Activated naive CD8-positive, alpha-beta T cell (primary cell): Measurements from ENCODE around the gene NEUROD2.
A peak's percentile ranks its signal among the peaks of the same experiment; 100 is the strongest.

ENCODE experiments used
- H3K27ac Mint-ChIP-seq: one replicate; pipeline ENCODE4 v1.8.0; 2021; ENCODE audit warnings: mixed read lengths
- H3K27me3 Mint-ChIP-seq: one replicate; pipeline ENCODE4 v1.8.0; 2021; ENCODE audit warnings: mixed read lengths
- H3K36me3 Mint-ChIP-seq: one replicate; pipeline ENCODE4 v1.8.0; 2021; ENCODE audit warnings: mixed read lengths
- H3K4me1 Mint-ChIP-seq: one replicate; pipeline ENCODE4 v1.8.0; 2021; ENCODE audit warnings: low read depth, mixed read lengths
- H3K4me3 Mint-ChIP-seq: one replicate; pipeline ENCODE4 v1.8.0; 2021; ENCODE audit warnings: mild to moderate bottlenecking, mixed read lengths
- H3K9me3 Mint-ChIP-seq: one replicate; pipeline ENCODE4 v1.8.0; 2021; ENCODE audit warnings: low read depth, mixed read lengths

NEUROD2 gene

DNA sequence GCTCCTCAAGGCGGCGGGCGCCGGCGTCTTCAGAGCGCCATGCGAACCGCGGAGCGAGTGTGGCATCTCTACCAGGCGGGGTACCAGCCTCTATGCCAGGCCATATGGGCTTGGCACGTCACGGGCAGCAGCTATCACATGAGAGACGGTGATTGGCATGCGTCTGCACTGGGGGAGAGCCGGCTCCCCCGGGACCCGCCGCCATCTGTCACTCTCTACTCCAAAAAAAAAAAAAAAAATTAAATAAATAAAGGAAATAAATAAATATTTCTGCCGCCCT, at the start of gene NEUROD2:
NEUROD2 (minus strand) TSS at position 70 of the 280 bp plus-strand sequence. CDS start 1,321 bp downstream, outside the sequence.
- H3K4me1 Mint-ChIP-seq, result peaks cover 24% of the 10 kb centered on the region
- no peaks in the 10 kb centered on the region for H3K36me3 Mint-ChIP-seq

DNA sequence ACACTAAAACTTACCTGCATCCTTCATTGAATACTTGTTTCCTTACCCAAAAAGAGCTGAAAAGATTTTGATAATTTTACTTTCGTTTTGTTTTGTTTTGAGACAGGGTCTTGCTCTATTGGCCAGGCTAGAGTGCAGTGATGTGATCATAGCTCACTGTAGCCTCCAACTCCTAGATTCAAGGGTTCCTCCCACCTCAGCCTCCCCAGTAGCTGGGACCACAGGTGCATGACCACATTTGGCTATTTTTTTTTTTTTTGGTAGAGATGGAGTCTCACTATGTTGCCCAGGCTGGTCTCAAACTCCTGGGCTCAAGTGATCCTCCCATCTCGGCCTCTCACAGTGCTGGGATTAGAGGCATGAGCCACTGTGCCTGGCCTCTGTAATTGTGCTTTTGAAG, 47.4 kb upstream of the NEUROD2 start:
- Mint-ChIP-seq H3K9me3 (no peaks in the 10 kb centered on the region), H3K27me3 (no peaks in the 10 kb centered on the region), H3K4me1 (peaks cover 65% of the 10 kb centered on the region), H3K27ac (peak overlapping the region; percentile 69), H3K4me3 (no peak overlapping the region), H3K36me3 (no peaks in the 10 kb centered on the region)

More for the DNA sequence above, at the start of gene NEUROD2:
- H3K27ac Mint-ChIP-seq, result no peak within 1 kb of the TSS
- H3K9me3 Mint-ChIP-seq, result no peaks in the 10 kb centered on the region
- H3K27me3 Mint-ChIP-seq, result peaks cover 24% of the 10 kb centered on the region
- peak within 1 kb of the TSS; percentile 23 for H3K4me3 Mint-ChIP-seq

DNA sequence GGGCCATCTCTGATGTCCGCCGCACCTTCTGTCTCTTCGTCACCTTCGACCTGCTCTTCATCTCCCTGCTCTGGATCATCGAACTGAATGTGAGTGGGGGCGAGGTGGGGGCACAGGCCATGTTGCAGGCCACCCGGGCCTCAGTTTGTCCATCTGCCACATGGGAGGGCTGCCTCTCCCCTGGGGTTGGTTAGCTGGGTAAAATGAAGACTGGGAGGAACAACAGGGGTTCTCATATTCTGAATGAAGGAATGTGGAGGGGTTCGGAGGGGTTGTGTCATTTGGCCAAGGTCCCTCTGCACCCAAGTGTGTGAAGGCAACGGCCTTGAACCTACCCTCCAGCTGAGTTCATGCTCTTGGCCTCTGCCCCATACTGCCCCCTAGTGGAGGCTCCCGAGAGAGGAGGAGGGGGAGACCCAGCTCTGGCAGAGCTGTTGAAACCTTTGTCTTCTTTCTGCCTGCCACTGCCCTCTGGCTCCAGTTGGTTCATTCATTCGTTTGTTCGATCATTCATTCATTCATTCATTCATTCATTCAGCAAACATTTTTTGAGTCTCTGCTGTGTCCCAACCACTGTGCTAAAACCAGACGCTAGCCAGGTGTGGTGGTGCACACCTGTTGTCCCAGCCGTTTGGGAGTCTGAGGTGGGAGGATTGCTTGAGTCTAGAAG, 46.1 kb upstream of the NEUROD2 start:
- H3K36me3 Mint-ChIP-seq, result no peaks in the 10 kb centered on the region
- peaks cover 61% of the 10 kb centered on the region for H3K4me1 Mint-ChIP-seq
- H3K27me3 Mint-ChIP-seq, result no peaks in the 10 kb centered on the region
- no peak overlapping the region for H3K4me3 Mint-ChIP-seq
- no peaks in the 10 kb centered on the region for H3K9me3 Mint-ChIP-seq
- H3K27ac Mint-ChIP-seq, result peak overlapping the region; percentile 70

DNA sequence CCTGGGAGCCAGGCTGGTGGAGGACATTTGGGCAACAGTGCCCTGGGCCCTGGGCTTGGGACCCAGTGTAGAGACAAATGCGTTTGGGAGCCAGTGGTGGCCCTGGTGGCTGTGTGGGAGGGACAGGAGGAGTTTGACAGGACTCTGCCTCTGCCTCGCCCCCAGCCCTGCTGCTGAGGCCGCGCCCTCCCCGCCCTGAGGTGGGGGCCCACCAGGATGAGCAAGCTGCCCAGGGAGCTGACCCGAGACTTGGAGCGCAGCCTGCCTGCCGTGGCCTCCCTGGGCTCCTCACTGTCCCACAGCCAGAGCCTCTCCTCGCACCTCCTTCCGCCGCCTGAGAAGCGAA, 45.6 kb upstream of the NEUROD2 start:
- H3K4me1 Mint-ChIP-seq, result peaks cover 59% of the 10 kb centered on the region
- H3K36me3 Mint-ChIP-seq, result no peaks in the 10 kb centered on the region
- H3K4me3 Mint-ChIP-seq, result no peak overlapping the region
- H3K9me3 Mint-ChIP-seq, result no peaks in the 10 kb centered on the region
- no peaks in the 10 kb centered on the region for H3K27me3 Mint-ChIP-seq
- H3K27ac Mint-ChIP-seq, result peak overlapping the region; percentile 70

DNA sequence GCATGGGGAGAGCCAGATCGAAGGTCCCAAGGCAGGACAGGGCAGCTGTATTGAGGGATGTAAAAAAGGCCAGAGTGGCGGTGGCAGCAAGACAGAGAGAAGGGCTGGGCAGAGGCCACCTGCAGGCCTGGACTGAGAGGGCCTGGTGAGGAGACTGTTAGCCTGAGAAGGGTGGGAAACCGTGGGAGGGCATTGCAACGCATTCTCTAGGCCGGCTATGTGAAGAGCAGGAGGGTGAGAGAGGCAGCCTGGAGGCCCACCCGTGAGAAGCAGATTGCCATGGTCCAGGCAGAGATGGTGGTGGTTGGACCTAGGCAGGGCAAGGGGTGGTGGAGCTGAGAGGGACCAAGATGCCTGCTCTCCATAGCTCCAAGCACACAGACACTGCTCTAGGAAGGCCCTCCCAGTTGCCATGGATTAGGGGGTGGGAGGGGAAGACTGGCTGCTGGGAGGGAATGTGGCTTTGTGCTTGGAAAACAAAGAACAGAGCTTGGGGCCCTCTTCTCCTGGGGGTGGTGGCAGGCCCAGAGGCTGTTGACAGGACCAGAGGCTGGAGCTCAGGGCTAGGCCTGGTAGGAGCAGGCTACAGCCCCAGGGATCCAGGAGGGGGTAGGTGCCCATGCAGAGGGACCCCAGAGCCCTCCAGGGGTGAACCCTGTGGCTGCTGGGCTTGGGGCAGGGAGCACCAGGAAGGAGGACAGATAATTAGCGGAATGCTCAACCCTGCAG, 45.0 kb upstream of the NEUROD2 start:
- Mint-ChIP-seq H3K27ac (peak overlapping the region; percentile 70), H3K27me3 (no peaks in the 10 kb centered on the region), H3K4me3 (peak overlapping the region; percentile 43), H3K36me3 (no peaks in the 10 kb centered on the region), H3K9me3 (no peaks in the 10 kb centered on the region), H3K4me1 (peaks cover 53% of the 10 kb centered on the region)

DNA sequence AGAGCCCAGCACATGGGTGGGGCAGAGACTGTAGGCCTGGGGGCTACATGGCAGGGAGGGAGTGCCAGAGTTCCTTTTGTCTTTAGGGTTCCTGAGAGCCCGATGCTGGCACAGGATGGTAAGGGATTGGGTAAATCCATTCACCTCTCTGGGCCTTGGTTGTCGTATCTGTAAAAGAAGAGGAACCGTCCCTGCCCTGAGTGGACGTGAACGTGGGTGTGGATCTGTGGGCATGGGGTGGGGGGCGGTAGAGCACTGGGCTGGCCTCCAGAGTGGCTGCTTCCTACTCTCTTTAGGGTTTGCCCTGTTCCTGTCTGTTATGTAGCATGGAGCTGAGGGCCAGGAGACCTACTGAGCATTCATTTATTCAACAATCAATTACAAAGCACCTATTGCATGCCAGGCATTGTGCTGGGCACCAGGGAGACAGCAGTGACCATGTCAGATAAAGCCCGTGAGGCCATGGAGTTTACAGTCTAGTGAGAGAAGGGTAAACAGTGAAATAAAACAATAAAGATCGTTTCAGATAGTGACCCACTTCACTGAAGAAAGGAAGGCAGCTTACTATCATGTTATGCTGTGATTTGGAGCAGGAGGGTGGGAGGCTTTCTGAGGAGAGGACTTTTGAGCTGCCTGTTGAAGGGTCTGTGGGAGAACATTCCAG, 44.3 kb upstream of the NEUROD2 start:
- Mint-ChIP-seq H3K36me3 (no peaks in the 10 kb centered on the region), H3K9me3 (no peaks in the 10 kb centered on the region), H3K4me1 (peaks cover 56% of the 10 kb centered on the region), H3K27ac (peak overlapping the region; percentile 70), H3K4me3 (peak overlapping the region; percentile 43), H3K27me3 (no peaks in the 10 kb centered on the region)

DNA sequence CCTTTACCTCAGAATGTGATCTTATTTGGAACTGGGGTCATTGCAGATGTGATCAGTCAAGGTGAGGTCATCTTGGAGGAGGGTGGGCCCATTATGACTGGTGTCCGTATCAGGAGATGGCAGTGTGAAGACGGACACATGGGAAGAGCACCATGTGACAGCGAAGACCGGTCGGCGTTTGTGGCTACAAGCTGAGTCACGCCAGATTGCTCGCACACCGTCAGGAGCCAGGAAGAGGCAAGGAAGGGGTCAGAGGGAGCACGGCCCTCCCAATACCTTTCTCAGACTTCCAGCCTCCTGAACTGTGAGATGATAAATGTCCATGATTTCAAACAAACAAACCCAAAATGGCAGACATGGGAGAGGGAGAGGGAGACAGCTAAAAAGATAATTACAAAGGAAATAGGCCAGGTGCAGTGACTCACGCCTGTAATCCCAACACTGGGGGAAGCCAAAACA, 42.4 kb upstream of the NEUROD2 start:
- no peak overlapping the region for H3K4me3 Mint-ChIP-seq
- H3K27ac Mint-ChIP-seq, result peak overlapping the region; percentile 59
- no peaks in the 10 kb centered on the region for H3K27me3 Mint-ChIP-seq
- H3K36me3 Mint-ChIP-seq, result no peaks in the 10 kb centered on the region
- H3K4me1 Mint-ChIP-seq, result peaks cover 57% of the 10 kb centered on the region
- H3K9me3 Mint-ChIP-seq, result no peaks in the 10 kb centered on the region

DNA sequence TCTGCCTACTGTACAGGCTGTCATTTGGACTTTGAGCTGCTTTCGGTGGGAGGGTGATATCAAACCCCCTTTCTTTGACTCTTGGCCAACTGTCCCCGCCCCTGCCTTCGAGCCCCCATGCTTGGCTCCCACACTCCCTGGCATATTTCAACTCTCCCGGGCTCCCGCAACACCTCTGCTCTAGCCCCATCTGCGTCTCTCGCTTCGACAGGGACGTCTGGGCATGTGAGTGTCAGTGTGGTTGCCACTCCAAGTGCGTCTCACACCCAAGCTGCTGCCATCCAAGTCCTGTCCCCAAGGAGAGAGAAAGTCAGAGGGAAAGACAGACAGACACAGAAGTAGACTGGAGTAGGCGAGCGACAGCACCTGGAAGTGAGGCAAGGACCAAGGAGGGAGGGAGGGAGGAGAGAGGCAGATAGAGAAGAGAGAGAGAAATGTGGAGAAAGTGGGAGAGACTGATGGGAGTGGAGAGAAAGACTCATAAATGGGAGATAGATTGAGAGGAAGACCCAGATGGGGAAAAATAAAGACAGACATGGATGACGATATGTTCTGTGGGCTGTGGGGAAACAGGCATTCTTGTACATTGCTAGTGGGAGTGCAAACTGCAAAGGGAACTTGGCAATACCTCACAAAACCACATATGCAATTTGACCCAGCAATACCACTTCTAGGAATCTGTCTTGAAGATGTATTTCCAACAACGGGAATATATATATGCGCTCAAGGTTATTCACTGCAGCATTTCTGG, 41.1 kb upstream of the NEUROD2 start:
- H3K4me1 Mint-ChIP-seq, result peaks cover 54% of the 10 kb centered on the region
- H3K9me3 Mint-ChIP-seq, result no peaks in the 10 kb centered on the region
- H3K4me3 Mint-ChIP-seq, result no peak overlapping the region
- no peaks in the 10 kb centered on the region for H3K36me3 Mint-ChIP-seq
- peak overlapping the region; percentile 41 for H3K27ac Mint-ChIP-seq
- H3K27me3 Mint-ChIP-seq, result no peaks in the 10 kb centered on the region

DNA sequence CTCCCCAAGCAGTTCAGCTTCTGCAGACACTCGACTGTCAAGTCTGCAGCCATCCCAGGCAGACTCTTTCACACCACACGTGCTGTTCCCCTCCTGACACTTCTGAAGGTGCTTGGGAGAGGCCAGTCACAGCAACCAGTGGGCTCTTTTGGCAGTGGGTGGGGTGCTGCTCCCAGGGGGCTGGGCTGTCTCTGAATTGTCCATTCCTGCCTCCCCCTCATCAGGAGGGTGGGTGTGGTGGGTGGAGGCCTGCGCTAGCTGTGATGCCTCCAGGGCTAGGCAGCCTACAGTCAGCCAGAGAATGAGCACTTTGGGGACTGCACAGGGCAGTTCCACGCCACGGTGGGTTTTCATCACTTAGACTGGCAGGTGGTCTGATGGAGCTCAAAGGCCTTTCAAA, 39.5 kb upstream of the NEUROD2 start:
- Mint-ChIP-seq H3K27me3 (no peaks in the 10 kb centered on the region), H3K4me3 (no peak overlapping the region), H3K36me3 (no peaks in the 10 kb centered on the region), H3K4me1 (peaks cover 61% of the 10 kb centered on the region), H3K27ac (peak overlapping the region; percentile 50), H3K9me3 (no peaks in the 10 kb centered on the region)

DNA sequence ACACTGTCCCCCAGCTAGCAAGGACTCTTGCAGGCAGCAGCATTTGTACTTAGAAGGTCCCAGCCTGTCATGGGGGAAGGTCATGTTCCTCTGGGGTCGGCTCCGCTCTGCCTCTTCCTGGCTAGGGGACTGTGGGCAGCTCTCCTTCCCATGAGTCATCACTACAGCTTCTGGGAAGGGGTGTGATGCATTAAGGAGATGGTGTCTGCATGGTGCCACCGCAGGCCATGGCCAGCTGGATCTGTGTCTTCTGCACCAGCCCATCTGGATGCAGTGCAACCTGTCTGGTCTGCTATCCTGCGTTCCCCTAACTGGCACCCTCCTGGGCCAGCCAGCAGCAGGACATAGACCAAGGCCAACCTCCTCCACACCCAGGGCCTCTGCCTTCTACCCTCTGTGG, 35.6 kb upstream of the NEUROD2 start:
- Mint-ChIP-seq H3K4me1 (peaks cover 73% of the 10 kb centered on the region), H3K36me3 (no peaks in the 10 kb centered on the region), H3K9me3 (no peaks in the 10 kb centered on the region)

DNA sequence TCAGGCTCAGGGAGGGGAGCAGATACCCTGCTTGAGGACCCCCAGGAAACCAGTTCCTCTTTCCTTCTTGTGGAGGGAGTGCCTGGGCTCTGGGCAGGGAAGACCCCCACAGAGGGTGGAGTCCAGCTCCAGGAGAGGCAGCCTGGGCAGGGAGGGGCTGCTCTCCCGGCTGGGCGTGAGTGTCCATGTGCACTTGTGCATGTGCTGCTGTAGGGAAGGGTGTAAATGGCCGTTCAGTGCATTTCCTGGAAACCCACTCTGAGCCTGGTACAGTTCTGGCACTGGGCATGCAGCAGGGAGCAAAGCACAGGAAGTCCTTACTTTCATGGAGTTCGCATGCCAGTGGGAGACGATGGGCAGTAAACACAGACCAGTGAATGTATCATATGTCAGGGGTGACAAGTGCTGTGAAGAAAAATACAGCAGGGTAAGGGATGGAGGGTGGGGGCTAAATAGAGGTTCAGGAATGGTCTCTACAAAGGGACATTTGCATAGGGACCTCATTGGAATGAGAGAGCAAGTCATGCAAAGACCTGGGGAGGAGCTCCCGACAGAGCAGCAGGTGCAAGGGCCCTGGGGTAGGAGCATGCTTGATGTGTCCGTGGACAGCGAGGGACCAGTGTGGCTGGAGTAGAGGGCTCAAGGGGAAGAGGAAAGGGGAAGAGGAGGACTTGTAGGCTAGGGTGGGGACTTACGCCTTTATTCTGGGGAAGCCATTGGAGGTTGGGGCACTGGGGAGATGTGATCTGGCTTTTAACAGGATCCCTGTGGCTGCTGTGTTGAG, 34.8 kb upstream of the NEUROD2 start:
- Mint-ChIP-seq H3K36me3 (no peaks in the 10 kb centered on the region), H3K4me1 (peaks cover 78% of the 10 kb centered on the region), H3K4me3 (peak overlapping the region; percentile 37), H3K27me3 (no peaks in the 10 kb centered on the region), H3K9me3 (no peaks in the 10 kb centered on the region), H3K27ac (peak overlapping the region; percentile 55)

More for the DNA sequence above, 35.6 kb upstream of the NEUROD2 start:
- Mint-ChIP-seq H3K27ac (peak overlapping the region; percentile 55), H3K27me3 (no peaks in the 10 kb centered on the region), H3K4me3 (no peak overlapping the region)

DNA sequence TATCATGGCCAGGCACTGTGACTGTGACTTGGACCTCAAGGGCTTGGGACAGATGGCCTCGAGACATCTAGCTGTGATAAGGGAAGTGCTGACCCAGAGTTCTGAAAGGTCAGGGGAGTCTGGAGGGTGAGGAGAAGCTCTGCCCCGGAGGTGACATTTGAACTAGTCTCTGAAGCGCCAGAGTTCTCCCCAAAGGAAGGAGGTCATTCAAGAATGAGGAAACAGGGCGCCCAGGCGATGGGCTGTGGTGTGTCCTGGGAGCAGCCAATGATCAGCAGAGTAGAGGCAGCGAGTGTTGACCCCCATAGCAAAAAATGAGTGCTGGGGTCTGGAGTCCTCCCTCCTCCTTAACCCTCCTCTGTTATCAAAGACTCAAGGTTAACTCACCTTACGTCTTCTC, 34.2 kb upstream of the NEUROD2 start:
- H3K27me3 Mint-ChIP-seq, result no peaks in the 10 kb centered on the region
- H3K9me3 Mint-ChIP-seq, result no peaks in the 10 kb centered on the region
- H3K36me3 Mint-ChIP-seq, result no peaks in the 10 kb centered on the region
- H3K4me3 Mint-ChIP-seq, result no peak overlapping the region
- peaks cover 77% of the 10 kb centered on the region for H3K4me1 Mint-ChIP-seq
- H3K27ac Mint-ChIP-seq, result no peak overlapping the region

DNA sequence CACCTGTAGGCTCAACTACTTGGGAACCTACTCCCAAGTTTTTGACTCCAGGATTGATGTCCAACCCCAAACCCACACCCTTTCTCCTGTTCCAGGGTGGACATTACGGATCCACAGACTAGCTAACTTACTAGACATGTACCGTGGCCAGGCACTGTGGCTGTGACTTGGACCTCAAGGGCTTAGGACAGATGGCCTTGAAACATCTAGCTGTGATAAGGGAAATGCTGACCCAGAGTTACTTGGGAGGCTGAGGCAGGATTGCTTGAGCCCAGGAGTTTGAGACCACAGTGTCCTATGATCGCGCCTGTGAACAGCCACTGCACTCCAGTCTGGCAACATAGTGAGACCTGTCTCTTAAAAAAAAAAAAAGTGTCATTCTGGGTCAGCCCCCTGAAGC, 33.4 kb upstream of the NEUROD2 start:
- Mint-ChIP-seq H3K27me3 (no peaks in the 10 kb centered on the region), H3K36me3 (no peaks in the 10 kb centered on the region), H3K4me3 (no peak overlapping the region), H3K9me3 (no peaks in the 10 kb centered on the region), H3K4me1 (peaks cover 77% of the 10 kb centered on the region), H3K27ac (no peak overlapping the region)

DNA sequence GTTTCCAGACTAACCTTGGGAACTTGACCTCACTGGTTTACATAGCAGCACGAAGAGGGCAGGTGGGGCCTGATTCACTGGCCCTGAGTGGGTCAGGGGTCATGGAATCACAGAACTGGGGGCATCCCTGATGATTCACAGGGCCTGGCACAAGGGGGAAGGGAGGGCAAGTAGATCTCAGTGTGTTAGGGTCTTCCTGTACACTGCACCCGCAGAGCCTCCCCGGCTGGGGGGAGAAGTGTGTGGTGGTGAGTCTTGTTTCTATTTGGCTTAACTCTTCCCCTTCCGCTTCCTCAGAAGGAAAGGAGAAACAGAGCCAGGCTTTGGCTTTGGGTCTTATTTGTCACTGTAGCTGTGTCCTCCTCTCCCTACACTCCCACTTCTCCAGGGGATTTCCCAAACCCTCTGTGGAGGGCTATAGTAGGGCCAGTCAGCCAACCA, 32.9 kb upstream of the NEUROD2 start:
- Mint-ChIP-seq H3K4me3 (peak overlapping the region; percentile 67), H3K27me3 (no peaks in the 10 kb centered on the region), H3K9me3 (no peaks in the 10 kb centered on the region), H3K27ac (peak overlapping the region; percentile 58), H3K4me1 (peaks cover 79% of the 10 kb centered on the region), H3K36me3 (no peaks in the 10 kb centered on the region)
